Keratinocyte (primary cell): ENCODE measurements around the gene KLF7.

Experiments used
- CTCF ChIP-seq, 3 experiments: IDR thresholded peaks in 1 of 3; conservative IDR thresholded peaks in 1 of 3; optimal IDR thresholded peaks in 1 of 3; 2 replicates in 2 of 3; 3 replicates in 1 of 3; pipeline versions ENCODE3 to v1.5.1; 2011; ENCODE audit warnings: low read length in 3 of 3, mild to moderate bottlenecking in 3 of 3, moderate library complexity in 2 of 3, control low read depth in 1 of 3, inconsistent platforms in 1 of 3; ENCODE audit not compliant: insufficient read depth in 2 of 3; ENCODE audit errors: extremely low read depth in 1 of 3
- EZH2 ChIP-seq: IDR thresholded peaks from one replicate; pipeline ENCODE4 v1.6.1; 2012; ENCODE audit warnings: inconsistent platforms, mild to moderate bottlenecking, low read length, moderate library complexity

GRCh38 chr2:207166349-207167098, 776 bp upstream of the KLF7 start:
- no peak for TF ChIP-seq CTCF (optimal IDR thresholded peaks at IDR 0.05 in 1 of 3, IDR thresholded peaks at IDR 0.05 in 1 of 3, conservative IDR thresholded peaks at IDR 0.05 in 1 of 3; ENCODE audit: extremely low read depth in 1 of 3, insufficient read depth in 2 of 3, low read length in 3 of 3)
- TF ChIP-seq EZH2: no peak
